Colon (tissue), 2 donors: Measurements from ENCODE around the gene B4GALT3.
"Not testable (repeated sequence)": the region's sequence is repeated elsewhere in the genome, so short reads cannot be mapped to it uniquely, and the experiment has no call there.

ENCODE experiments used
- FAIRE-seq: peaks from 2 replicates; lab custom pipeline; 2012; peaks lifted over from hg19 to GRCh38; lab: Jason Lieb, UNC
- donor health status: control.
- donor health status: control.

B4GALT3 gene

GRCh38 chr1:161177112-161177935 is at the start of gene B4GALT3:
Gene B4GALT3 (minus strand): TSS chr1:161177507. CDS start chr1:161176060, 1,447 bp downstream.
- FAIRE-seq, result no peak

GRCh38 chr1:161226759-161227158 is 49.5 kb upstream of the B4GALT3 start:
- no peak for FAIRE-seq

GRCh38 chr1:161226320-161226711 is 49.0 kb upstream of the B4GALT3 start:
- FAIRE-seq, result no peak

- FAIRE-seq, result peak; percentile 92
Measured at GRCh38 chr1:161225534-161226319, 48.4 kb upstream of the B4GALT3 start, which contains the start of gene TOMM40L. Gene TOMM40L (plus strand): TSS chr1:161226060. CDS start chr1:161226490, 430 bp downstream.

GRCh38 chr1:161225178-161225533 is 47.8 kb upstream of the B4GALT3 start:
- FAIRE-seq, result no peak

GRCh38 chr1:161224695-161225087 is 47.4 kb upstream of the B4GALT3 start:
- not testable (repeated sequence) for FAIRE-seq

- FAIRE-seq, result no peak
Measured at GRCh38 chr1:161223805-161224694, 46.7 kb upstream of the B4GALT3 start.

GRCh38 chr1:161222175-161223019 is 45.1 kb upstream of the B4GALT3 start:
- FAIRE-seq, result no peak

- FAIRE-seq, result no peak
Measured at GRCh38 chr1:161220002-161220401, 42.7 kb upstream of the B4GALT3 start.

- FAIRE-seq, result no peak
Measured at GRCh38 chr1:161219078-161219892, 42.0 kb upstream of the B4GALT3 start.

- no peak for FAIRE-seq
Measured at GRCh38 chr1:161218301-161219077, 41.2 kb upstream of the B4GALT3 start.

GRCh38 chr1:161217831-161218230 is 40.5 kb upstream of the B4GALT3 start:
- FAIRE-seq, result no peak

- no peak for FAIRE-seq
Measured at GRCh38 chr1:161216945-161217712, 39.8 kb upstream of the B4GALT3 start.

- FAIRE-seq, result no peak
Measured at GRCh38 chr1:161215076-161215475, 37.8 kb upstream of the B4GALT3 start, which contains the start of gene FCER1G. Gene FCER1G (plus strand): TSS chr1:161215295. CDS start chr1:161215322, 27 bp downstream.

GRCh38 chr1:161214369-161214768 is 37.1 kb upstream of the B4GALT3 start:
- FAIRE-seq, result no peak

GRCh38 chr1:161209790-161210409 is 32.6 kb upstream of the B4GALT3 start:
- no peak for FAIRE-seq

GRCh38 chr1:161207173-161207572 is 29.9 kb upstream of the B4GALT3 start:
- no peak for FAIRE-seq
